HL-60 (cell line): ENCODE data around the gene NNMT.

Experiments used
- DNase-seq, 2 experiments: peaks; one replicate each; pipeline ENCODE4 v3.0.0-alpha.2; 2010 to 2020; ENCODE audit warnings: low read depth in 1 of 2, low spot score in 1 of 2
- H3K27ac ChIP-seq: fragments of 250-450 bp; sonication (Bioruptor Pico); replicated peaks from 2 replicates; pipeline ENCODE4 v1.5.1; 2020; ENCODE audit warnings: mild to moderate bottlenecking, moderate library complexity
- H3K27me3 ChIP-seq: fragments of 250-450 bp; sonication (Bioruptor Pico); 2 replicates; pipeline ENCODE4 v1.5.1; 2021; ENCODE audit warnings: mild to moderate bottlenecking, moderate library complexity; ENCODE audit not compliant: insufficient read depth, poor library complexity, severe bottlenecking
- H3K4me3 ChIP-seq: replicated peaks from 2 replicates; pipeline ENCODE4 v1.5.1; 2011; ENCODE audit warnings: mild to moderate bottlenecking, control low read depth, low read length; ENCODE audit not compliant: insufficient read depth
- CTCF ChIP-seq: IDR thresholded peaks from one replicate; pipeline ENCODE4 v1.5.1; 2011; ENCODE audit warnings: low read length, control low read depth, inconsistent platforms; ENCODE audit not compliant: insufficient read depth
- GABPA ChIP-seq: IDR thresholded peaks from 2 replicates; pipeline ENCODE4 v1.6.1; 2012; ENCODE audit warnings: low read depth
- POLR2AphosphoS5 ChIP-seq: IDR thresholded peaks from 2 replicates; pipeline ENCODE4 v1.6.1; 2012; ENCODE audit warnings: low read depth
- REST ChIP-seq: IDR thresholded peaks from 2 replicates; pipeline ENCODE4 v1.6.1; 2012; ENCODE audit warnings: low read depth; ENCODE audit not compliant: insufficient replicate concordance
- SPI1 ChIP-seq: IDR thresholded peaks from 2 replicates; pipeline ENCODE4 v1.6.1; 2012; ENCODE audit warnings: low read depth, mild to moderate bottlenecking, borderline replicate concordance

NNMT gene

GRCh38 chr11:114282488-114282887 is 13.7 kb upstream of the NNMT start:
- Histone ChIP-seq H3K27ac (no peak overlapping the region), H3K27me3 (peaks cover 2% of the 10 kb centered on the region), H3K4me3 (no peak overlapping the region)
- DNase-seq: no peak
- no peak for TF ChIP-seq GABPA
- TF ChIP-seq CTCF: no peak
- TF ChIP-seq SPI1: no peak
- no peak for TF ChIP-seq POLR2AphosphoS5
- TF ChIP-seq REST: no peak

- Histone ChIP-seq H3K27ac (no peak overlapping the region), H3K4me3 (no peak overlapping the region), H3K27me3 (no peaks in the 10 kb centered on the region)
- TF ChIP-seq GABPA (no peak), REST (no peak), SPI1 (no peak), CTCF (no peak), POLR2AphosphoS5 (no peak)
- DNase-seq: no peak
These were observed 12.8 kb upstream of the NNMT start for GRCh38 chr11:114283422-114283821.

GRCh38 chr11:114284021-114284420 is 12.2 kb upstream of the NNMT start:
- no peak for TF ChIP-seq POLR2AphosphoS5
- TF ChIP-seq GABPA: no peak
- no peak for TF ChIP-seq REST
- TF ChIP-seq CTCF: no peak
- TF ChIP-seq SPI1: no peak
- H3K27ac ChIP-seq: no peak overlapping the region
- DNase-seq: no peak
- H3K4me3 ChIP-seq: no peak overlapping the region
- H3K27me3 ChIP-seq: no peaks in the 10 kb centered on the region
